Fibroblast of skin of back (primary cell): ENCODE data around the gene KLHL30.
A peak's percentile ranks its signal among the peaks of the same experiment; 100 is the strongest.
"Not testable (repeated sequence)": the region's sequence is repeated elsewhere in the genome, so short reads cannot be mapped to it uniquely, and the experiment has no call there.

Source experiments
- DNase-seq: peaks from one replicate; pipeline ENCODE4 v3.0.0-alpha.2; 2013

Gene KLHL30

GRCh38 chr2:238162846-238163441, 24.5 kb downstream of the KLHL30 start:
- peak; percentile 72 for DNase-seq

GRCh38 chr2:238163481-238164198, 25.2 kb downstream of the KLHL30 start:
- no peak for DNase-seq

- DNase-seq: no peak
Observed at GRCh38 chr2:238164906-238165287, 26.4 kb downstream of the KLHL30 start.

- no peak for DNase-seq
Observed at GRCh38 chr2:238165288-238165921, 26.9 kb downstream of the KLHL30 start.

- no peak for DNase-seq
Observed at GRCh38 chr2:238166391-238167343, 28.2 kb downstream of the KLHL30 start.

GRCh38 chr2:238167344-238167715, 28.9 kb downstream of the KLHL30 start:
- DNase-seq: no peak

GRCh38 chr2:238167761-238168160, 29.3 kb downstream of the KLHL30 start:
- DNase-seq: peak; percentile 39

- DNase-seq: no peak
Observed at GRCh38 chr2:238168196-238169047, 30.0 kb downstream of the KLHL30 start.

GRCh38 chr2:238169048-238169707, 30.7 kb downstream of the KLHL30 start:
- peak; percentile 95 for DNase-seq

GRCh38 chr2:238169708-238170251, 31.3 kb downstream of the KLHL30 start:
- DNase-seq: peak; percentile 99

- no peak for DNase-seq
Observed at GRCh38 chr2:238170386-238171071, 32.1 kb downstream of the KLHL30 start.

GRCh38 chr2:238171072-238171431, 32.6 kb downstream of the KLHL30 start:
- not testable (repeated sequence) for DNase-seq

- no peak for DNase-seq
Observed at GRCh38 chr2:238171575-238172187, 33.2 kb downstream of the KLHL30 start.

- DNase-seq: no peak
Observed at GRCh38 chr2:238172439-238172838, 34.0 kb downstream of the KLHL30 start.

GRCh38 chr2:238173692-238174091, 35.2 kb downstream of the KLHL30 start:
- no peak for DNase-seq

GRCh38 chr2:238174291-238174690, 35.8 kb downstream of the KLHL30 start:
- no peak for DNase-seq

- no peak for DNase-seq
Observed at GRCh38 chr2:238174701-238175100, 36.2 kb downstream of the KLHL30 start.

- no peak for DNase-seq
Observed at GRCh38 chr2:238176613-238177012, 38.1 kb downstream of the KLHL30 start.

- no peak for DNase-seq
Observed at GRCh38 chr2:238180554-238180953, 42.1 kb downstream of the KLHL30 start.

GRCh38 chr2:238182362-238182761, 43.9 kb downstream of the KLHL30 start:
- no peak for DNase-seq
